Measurements from ENCODE around the gene PLXDC2. TPM values are rescaled to one million over a fixed set of nuclear protein-coding genes. Genes with fewer than 3 reads are reported as not detected.

The PLXDC2 gene
- total RNA-seq, 1 experiment from 2014 or later = 0.21 TPM

GRCh38 chr10:20334559-20334958 is 518.3 kb downstream of the PLXDC2 start:
- no peaks in the 10 kb centered on the region for H3K27me3 ChIP-seq (ENCODE audit: control insufficient read depth, insufficient read depth, low read length)
- ChIA-PET POLR2A (no interaction called here), CTCF (no interaction called here)
- H3K27ac ChIP-seq (ENCODE audit: low read length) = no peak overlapping the region
- no peak overlapping the region for H3K4me3 ChIP-seq (ENCODE audit: low read depth in 2 of 2, low read length in 2 of 2)
- no peaks in the 10 kb centered on the region for H3K4me1 ChIP-seq (ENCODE audit: control insufficient read depth, insufficient read depth, low read length)
- in situ Hi-C loops (cut with HindIII; ENCODE audit: low pct_unique_long_range_greater_than_20kb, low sequenced_read_pairs) = no loop called here
- intact Hi-C loops (cut with micrococcal nuclease; ENCODE audit: unreplicated experiment) = no loop called here
- BruUV-seq (replicated peaks) = no TSS peak
- H3K36me3 ChIP-seq (ENCODE audit: control insufficient read depth, insufficient read depth, low read length) = no peaks in the 10 kb centered on the region
- no peaks in the 10 kb centered on the region for H3K9me3 ChIP-seq (ENCODE audit: control insufficient read depth, insufficient read depth, low read depth, low read length)
- DNase-seq (ENCODE audit: low read depth, low spot score) (no peak), ATAC-seq (no peak)
- TF ChIP-seq REST (IDR thresholded peaks at IDR 0.05; ENCODE audit: insufficient read depth in 1 of 2, low read depth in 2 of 2, low read length in 1 of 2) (no peak), CTCF (IDR thresholded peaks at IDR 0.05) (no peak), SIN3A (IDR thresholded peaks at IDR 0.05; ENCODE audit: borderline replicate concordance, insufficient read depth, low read depth, low read length) (no peak), POLR2AphosphoS5 (IDR thresholded peaks at IDR 0.05; ENCODE audit: low read depth, low read length) (no peak), TCF7L2 (IDR thresholded peaks at IDR 0.05; ENCODE audit: low read depth, low read length) (no peak)

Measured in Panc1 (cell line).